ENCODE results near the gene MUSK. TPM values are rescaled to one million over a fixed set of nuclear protein-coding genes. Genes with fewer than 3 reads are reported as not detected.
"Not testable (repeated sequence)": the region's sequence is repeated elsewhere in the genome, so short reads cannot be mapped to it uniquely, and the experiment has no call there.

MUSK gene
- polyA plus RNA-seq, 1 experiment, result 0.58 TPM

DNA sequence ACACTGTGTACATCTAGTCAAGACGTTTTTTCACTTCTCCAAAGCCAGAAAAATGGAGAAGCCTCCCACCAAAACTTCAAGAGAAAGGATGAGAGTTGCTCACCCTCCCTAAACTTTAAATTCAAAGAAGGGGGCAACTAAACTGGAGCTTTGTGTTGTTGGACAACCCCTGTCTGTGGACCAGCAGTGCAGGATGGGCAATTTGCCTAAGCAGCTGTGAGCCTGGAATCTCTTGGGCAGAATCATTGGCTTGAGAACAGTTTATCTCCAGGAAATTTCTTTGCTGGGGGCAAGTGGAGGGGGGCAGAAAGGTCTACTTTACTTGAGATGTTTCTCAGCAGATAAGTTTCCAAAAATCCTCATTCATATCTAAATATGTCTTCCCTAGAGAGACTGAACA lies 151.8 kb downstream of the MUSK start:
- Histone ChIP-seq H3K27ac (ENCODE audit: low read depth, low read length) (no peak overlapping the region), H3K9me3 (ENCODE audit: control insufficient read depth, insufficient read depth, low read length) (no peaks in the 10 kb centered on the region), H3K27me3 (ENCODE audit: control insufficient read depth, insufficient read depth, low read length) (no peaks in the 10 kb centered on the region), H3K4me3 (ENCODE audit: low read depth, low read length) (no peak overlapping the region)
- ChIA-PET POLR2A (no interaction called here), CTCF (no interaction called here)
- DNase-seq (ENCODE audit: low read depth, low spot score), result no peak
- TF ChIP-seq, protein P1, sequence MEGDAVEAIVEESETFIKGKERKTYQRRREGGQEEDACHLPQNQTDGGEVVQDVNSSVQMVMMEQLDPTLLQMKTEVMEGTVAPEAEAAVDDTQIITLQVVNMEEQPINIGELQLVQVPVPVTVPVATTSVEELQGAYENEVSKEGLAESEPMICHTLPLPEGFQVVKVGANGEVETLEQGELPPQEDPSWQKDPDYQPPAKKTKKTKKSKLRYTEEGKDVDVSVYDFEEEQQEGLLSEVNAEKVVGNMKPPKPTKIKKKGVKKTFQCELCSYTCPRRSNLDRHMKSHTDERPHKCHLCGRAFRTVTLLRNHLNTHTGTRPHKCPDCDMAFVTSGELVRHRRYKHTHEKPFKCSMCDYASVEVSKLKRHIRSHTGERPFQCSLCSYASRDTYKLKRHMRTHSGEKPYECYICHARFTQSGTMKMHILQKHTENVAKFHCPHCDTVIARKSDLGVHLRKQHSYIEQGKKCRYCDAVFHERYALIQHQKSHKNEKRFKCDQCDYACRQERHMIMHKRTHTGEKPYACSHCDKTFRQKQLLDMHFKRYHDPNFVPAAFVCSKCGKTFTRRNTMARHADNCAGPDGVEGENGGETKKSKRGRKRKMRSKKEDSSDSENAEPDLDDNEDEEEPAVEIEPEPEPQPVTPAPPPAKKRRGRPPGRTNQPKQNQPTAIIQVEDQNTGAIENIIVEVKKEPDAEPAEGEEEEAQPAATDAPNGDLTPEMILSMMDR (IDR thresholded peaks at IDR 0.05; ENCODE audit: low read depth, low read length), result no peak

DNA sequence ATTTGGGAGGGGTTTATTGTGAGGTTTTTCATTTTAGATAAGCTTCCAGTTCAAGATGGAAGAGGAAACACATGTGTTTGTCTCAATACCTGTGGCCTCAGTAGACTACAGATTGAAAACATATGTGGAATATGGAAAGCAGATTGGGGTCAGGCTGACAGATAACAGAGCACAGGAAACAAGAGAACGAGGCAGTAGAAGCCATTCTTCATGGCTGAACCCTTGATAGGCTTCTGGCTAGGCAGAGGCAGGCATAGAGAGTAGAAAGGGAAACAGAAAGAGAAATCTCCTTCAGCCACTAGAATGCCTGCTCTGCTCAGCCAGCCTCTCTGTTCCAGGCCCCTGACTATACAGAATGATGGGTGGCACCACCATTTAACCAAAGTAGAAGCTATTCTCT lies 152.5 kb downstream of the MUSK start:
- H3K27ac ChIP-seq (ENCODE audit: low read depth, low read length), result no peak overlapping the region
- TF ChIP-seq, protein P1 (IDR thresholded peaks at IDR 0.05; ENCODE audit: low read depth, low read length), result no peak
- POLR2A ChIA-PET, result no interaction called here
- H3K27me3 ChIP-seq (ENCODE audit: control insufficient read depth, insufficient read depth, low read length), result no peaks in the 10 kb centered on the region
- H3K4me3 ChIP-seq (ENCODE audit: low read depth, low read length), result no peak overlapping the region
- no peak for DNase-seq (ENCODE audit: low read depth, low spot score)
- no peaks in the 10 kb centered on the region for H3K9me3 ChIP-seq (ENCODE audit: control insufficient read depth, insufficient read depth, low read length)
- CTCF ChIA-PET, result no interaction called here

DNA sequence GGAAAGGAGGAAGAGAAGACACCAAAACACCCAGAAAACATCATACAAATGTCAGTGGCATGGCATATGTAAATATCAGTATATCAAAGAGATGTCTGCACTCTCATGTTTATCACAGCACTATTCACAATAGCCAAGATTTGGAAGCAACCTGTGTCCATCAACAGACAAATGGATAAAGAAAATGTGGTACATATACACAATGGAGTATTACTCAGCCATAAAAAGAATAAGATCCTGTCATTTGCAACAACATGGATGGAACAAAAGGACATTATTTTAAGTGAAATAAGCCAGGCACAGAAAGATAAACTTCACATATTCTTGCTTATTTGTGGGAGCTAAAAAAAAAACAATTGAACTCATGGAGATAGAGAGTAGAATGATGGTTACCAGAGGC lies 156.5 kb downstream of the MUSK start:
- POLR2A ChIA-PET; H3K4me3 ChIP-seq (ENCODE audit: low read depth, low read length); H3K9me3 ChIP-seq (ENCODE audit: control insufficient read depth, insufficient read depth, low read length); DNase-seq (ENCODE audit: low read depth, low spot score); H3K27me3 ChIP-seq (ENCODE audit: control insufficient read depth, insufficient read depth, low read length); CTCF ChIA-PET; H3K27ac ChIP-seq (ENCODE audit: low read depth, low read length): not testable (repeated sequence)

DNA sequence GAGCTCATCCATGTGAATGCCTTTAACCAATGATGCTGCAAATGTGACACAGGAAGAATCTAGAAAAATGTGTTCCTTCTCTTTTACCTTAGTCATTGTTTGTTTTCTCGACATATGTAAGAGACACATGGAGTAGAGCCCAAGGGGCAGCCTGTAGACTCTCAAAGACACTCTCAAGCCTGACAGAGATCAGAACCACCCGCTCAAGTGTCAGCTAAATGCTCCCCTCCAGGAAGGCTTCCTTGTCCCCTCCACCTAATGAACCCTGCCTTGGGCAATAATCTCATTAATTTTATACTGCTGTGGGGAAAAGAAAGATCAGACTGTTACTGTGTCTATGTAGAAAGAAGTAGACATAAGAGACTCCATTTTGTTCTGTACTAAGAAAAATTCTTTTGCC lies 157.4 kb downstream of the MUSK start:
- ChIA-PET CTCF (no interaction called here), POLR2A (no interaction called here)
- Histone ChIP-seq H3K27me3 (ENCODE audit: control insufficient read depth, insufficient read depth, low read length) (no peaks in the 10 kb centered on the region), H3K4me3 (ENCODE audit: low read depth, low read length) (no peak overlapping the region), H3K27ac (ENCODE audit: low read depth, low read length) (no peak overlapping the region), H3K9me3 (ENCODE audit: control insufficient read depth, insufficient read depth, low read length) (peaks cover 5% of the 10 kb centered on the region; the same call in 1 of the 2 replicates)
- DNase-seq (ENCODE audit: low read depth, low spot score), result no peak
- TF ChIP-seq, protein P1 (IDR thresholded peaks at IDR 0.05; ENCODE audit: low read depth, low read length), result no peak

DNA sequence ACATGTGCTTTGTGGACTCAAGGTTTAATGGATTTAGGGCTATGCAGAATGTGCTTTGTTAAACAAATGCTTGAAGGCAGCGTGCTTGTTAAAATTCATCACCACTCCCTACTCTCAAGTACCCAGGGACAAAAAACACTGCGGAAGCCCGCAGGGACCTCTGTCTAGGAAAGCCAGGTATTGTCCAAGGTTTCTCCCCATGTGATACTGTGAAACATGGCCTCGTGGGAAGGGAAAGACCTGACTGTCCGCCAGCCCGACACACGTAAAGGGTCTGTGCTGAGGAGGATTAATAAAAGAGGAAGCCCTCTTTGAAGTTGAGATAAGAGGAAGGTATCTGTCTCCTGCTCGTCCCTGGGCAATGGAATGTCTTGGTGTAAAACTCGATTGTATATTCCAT lies 157.8 kb downstream of the MUSK start:
- CTCF ChIA-PET; POLR2A ChIA-PET; H3K27me3 ChIP-seq (ENCODE audit: control insufficient read depth, insufficient read depth, low read length); H3K4me3 ChIP-seq (ENCODE audit: low read depth, low read length); H3K27ac ChIP-seq (ENCODE audit: low read depth, low read length); DNase-seq (ENCODE audit: low read depth, low spot score); H3K9me3 ChIP-seq (ENCODE audit: control insufficient read depth, insufficient read depth, low read length): not testable (repeated sequence)

DNA sequence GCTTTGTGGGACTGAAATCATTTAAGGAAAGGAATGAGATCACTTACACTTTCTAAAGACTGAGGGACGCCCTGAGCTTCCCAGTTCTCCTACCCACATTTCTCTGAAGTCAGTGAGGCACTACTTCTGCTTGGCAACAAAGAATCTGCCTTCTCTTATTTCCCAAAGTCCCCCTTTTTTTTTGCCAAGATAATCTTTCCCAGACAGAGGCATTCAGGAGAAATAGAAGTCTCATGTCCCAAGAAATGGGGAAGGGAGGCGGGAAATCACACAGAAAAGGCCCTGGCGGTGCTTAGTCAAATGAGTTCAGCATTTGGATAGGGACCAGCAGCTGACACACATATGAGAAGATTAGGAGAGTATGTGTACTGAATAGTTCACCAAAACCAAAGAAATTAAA lies 159.7 kb downstream of the MUSK start:
- POLR2A ChIA-PET, result no interaction called here
- Histone ChIP-seq H3K27ac (ENCODE audit: low read depth, low read length) (no peak overlapping the region), H3K27me3 (ENCODE audit: control insufficient read depth, insufficient read depth, low read length) (no peaks in the 10 kb centered on the region), H3K9me3 (ENCODE audit: control insufficient read depth, insufficient read depth, low read length) (peaks cover 5% of the 10 kb centered on the region; the same call in 1 of the 2 replicates), H3K4me3 (ENCODE audit: low read depth, low read length) (no peak overlapping the region)
- TF ChIP-seq, protein P1 (IDR thresholded peaks at IDR 0.05; ENCODE audit: low read depth, low read length), result no peak
- CTCF ChIA-PET, result no interaction called here
- DNase-seq (ENCODE audit: low read depth, low spot score), result no peak
